GM21786 (cell line): Measurements from ENCODE around the gene DOCK9.

Experiments
- ATAC-seq: cut with Tn5 transposase; IDR thresholded peaks from one replicate; pipeline ENCODE4 v1.9.1; 2021; ENCODE audit not compliant: unreplicated experiment

Gene DOCK9

DNA sequence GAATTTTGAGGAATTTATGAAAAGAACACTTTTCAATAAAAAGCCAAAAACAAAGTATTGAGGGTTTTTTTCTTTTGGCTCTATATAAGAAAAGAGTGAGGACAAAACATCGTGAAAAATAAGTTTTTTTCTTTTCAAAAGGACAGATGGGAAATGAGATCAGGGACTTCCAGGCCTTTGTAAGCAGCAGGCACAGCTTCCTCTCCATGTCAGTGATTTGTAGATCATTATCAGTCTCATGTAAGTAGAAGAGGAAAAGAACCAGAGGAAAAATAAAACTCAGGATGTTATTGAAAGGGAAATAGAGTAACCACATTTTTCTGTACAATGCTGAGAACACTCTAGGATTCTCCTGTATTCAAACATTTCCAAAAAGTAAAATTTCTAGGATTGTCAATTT, 29.9 kb downstream of the DOCK9 start:
- no peak for ATAC-seq

DNA sequence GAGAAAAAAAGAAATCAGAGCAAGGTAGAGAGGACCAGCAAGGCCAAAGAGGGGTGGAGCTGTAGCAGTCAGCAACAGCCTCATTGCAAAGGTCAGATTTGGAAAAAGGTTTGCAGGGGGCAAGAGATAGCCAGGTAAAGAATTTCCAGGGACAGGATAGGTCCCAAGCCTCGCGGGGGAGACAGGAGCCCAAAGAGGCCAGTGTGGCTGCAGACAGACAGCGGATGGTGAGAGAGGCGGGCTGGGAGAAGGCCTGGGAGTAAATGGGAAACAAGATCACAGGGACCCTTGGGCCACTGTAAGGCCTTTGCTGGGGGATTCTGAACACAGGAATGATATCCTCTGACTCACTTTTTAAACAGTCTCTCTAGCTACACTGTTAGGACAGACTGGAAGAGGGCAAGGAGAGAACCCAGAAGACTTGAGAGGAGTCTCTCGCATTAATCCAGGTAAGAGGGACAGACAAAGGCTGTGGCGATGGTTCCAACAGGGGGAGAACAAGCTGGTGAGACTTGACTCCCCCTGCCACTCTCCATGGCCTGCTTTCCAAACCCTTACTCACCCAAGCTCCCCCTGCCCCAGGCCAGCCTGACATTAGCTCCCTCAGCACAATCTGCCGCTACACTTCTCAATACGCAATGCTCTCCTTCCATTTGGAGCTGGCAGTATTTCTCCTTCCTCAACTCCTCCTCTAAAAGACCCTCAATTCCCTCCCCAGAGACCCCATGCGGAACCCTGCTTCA, 31.8 kb downstream of the DOCK9 start:
- ATAC-seq: no peak

DNA sequence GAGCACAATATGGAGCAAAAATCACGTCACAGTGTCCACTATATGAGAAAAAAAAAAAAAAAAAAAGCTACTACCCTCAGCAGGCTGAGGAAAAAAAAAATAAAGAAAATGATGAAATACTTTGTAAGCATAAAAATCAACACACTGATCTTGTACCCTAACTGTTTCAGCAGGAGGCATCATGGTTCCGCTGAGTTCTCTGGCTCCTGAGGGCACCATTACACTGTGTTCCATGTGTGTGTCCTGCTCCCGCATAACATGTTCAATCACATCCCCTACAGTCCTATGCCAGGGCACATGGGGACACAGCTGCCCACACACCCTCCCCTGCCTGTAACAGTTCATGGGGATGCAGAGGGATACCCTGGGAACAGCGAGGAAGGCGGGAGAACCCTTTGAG, 33.5 kb downstream of the DOCK9 start:
- ATAC-seq: no peak

DNA sequence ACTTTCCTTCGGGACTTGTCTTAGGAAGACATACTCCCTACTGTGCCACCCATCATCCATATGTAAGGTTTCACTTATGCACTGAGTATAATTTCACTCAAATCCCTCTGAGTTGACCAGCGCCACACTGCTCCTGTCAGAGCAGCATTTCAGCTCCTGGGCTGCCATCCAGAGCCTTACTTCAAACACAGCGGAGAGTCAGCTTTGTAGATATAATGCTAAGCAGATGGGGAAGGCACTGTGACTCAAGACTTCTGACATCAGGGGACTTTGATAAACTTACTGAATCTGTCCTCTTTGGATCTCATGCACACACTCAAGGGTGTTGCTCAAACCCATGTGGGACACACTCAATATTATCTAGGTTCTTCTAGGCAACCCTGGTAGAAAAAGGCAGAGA, 34.9 kb downstream of the DOCK9 start:
- no peak for ATAC-seq

DNA sequence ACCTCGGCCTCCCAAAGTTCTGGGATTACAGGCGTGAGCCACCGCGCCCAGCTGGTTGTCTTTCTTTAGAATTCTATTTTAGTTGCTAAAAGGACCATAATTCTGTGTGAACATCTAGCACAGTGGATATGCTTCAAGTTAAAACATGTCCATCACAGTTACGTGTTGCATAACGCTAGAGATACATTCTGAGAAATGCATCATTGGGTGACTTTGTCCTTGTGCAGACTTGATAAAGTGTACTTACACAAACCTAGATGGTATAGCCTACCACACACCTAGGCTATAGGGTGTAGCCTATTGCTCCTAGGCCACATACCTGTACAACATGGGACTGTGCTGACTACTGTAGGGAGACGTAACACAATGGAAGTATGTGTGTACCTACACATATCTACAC, 35.4 kb downstream of the DOCK9 start:
- ATAC-seq: no peak

DNA sequence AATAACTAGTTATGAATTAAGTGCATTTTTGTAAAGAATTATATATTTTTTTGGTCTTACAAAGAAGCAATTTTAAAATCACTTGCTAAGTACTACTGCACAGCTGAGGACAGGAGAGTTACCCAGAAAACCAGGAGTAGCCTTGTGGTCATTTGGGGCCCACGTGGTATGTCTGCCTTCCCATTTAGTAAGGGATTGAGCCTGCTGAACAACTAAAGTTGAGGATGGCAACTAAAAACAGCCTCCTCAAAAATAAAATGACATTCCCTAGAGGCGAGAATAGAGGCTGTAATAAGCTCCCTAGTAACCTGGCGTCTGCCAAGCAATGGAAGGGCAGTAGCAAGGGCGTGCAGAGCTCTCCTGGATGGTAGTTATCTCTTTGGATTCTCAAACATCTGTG, 36.3 kb downstream of the DOCK9 start:
- ATAC-seq: no peak

DNA sequence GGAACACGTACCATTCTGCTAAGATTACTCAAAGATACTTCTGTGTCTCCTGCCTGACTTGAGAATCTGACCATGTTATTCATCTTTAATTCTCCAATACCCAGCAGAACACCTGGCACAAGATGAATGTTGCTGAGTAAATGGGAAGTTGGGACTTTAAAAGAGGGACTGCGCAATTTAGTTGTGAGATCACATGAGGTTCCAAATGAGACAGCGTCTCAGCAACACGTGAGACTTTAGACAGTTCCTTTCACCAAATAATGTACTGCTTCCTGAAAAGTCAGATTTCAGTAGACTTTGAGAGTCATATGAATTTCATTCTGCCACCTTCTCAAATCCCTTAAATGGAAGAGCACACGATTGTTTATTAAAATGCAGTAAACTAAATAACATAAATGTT, 36.7 kb downstream of the DOCK9 start:
- ATAC-seq: no peak

DNA sequence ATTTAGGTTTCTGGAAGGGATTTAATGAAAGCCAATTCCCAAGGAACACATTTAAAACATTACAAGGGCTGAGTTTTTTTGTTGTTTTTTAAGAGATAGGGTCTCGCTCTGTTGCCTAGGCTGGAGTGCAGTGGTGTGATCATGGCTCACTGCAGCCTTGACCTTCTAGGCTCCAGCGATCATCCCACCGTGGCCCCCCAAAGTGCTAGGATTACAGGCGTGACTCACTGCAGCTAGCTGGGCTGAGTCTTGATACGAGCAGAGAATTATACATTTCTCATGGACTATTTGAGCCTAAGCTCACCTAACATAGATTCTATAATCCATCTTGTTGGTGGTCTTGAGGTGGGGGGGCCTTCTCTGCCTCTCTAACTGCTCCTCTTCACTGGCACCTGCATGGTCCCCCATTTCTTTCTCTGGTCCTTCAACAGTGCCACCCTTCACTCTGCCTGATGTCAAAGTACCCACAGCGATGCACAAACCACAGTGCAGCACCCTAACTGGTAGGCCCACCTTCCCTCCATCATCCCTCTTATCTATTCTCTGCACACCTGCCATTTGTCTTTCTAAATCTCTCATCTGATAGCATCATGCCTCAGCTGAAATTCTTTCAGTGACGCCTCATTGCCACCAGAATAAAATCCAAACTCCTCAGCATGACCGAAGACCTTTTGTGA, 37.4 kb downstream of the DOCK9 start:
- ATAC-seq: no peak

DNA sequence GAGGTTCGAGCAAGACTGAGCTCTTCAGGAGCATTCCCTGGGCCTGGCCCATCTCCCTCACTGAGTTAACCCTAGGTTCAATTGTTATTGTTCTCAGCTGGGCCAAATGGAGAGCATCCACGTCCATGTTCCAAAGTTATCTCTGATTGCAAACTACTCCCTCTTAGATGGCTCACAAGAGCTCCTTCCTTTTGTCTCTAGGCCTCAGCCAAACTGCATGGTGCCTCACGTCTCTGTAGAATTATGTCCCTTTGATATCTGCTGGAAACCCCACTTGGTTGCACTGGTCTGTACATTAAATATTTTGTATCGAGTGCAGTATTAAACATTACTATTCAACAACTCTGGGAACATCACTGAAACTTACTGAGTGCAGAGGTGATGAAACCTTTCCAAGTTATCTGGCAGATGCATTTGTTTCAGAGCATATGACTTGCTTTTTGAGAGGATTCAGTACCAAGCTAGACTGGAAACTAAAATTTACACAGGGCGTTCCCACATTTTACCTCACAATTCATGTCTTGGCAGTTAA, 38.1 kb downstream of the DOCK9 start:
- ATAC-seq: no peak

DNA sequence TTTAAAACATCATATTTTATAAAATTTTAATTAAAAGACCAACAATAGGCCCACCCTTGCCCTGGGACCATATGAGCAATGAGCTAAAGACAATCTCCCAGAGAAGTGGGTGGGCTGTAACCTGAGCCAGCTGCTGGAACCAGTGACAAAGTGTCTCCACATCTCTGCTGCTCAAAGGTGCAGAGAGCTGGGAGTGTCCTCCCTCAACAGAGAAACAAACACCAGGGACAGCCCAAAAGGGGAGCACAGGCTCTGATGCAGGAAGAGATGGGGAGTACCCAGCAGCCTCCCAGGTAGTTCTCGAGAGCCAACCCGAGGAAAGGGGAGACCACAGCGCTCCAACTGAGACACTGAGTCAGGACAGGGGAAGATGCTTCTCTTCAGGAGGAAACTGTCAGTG, 39.1 kb downstream of the DOCK9 start:
- ATAC-seq: no peak

DNA sequence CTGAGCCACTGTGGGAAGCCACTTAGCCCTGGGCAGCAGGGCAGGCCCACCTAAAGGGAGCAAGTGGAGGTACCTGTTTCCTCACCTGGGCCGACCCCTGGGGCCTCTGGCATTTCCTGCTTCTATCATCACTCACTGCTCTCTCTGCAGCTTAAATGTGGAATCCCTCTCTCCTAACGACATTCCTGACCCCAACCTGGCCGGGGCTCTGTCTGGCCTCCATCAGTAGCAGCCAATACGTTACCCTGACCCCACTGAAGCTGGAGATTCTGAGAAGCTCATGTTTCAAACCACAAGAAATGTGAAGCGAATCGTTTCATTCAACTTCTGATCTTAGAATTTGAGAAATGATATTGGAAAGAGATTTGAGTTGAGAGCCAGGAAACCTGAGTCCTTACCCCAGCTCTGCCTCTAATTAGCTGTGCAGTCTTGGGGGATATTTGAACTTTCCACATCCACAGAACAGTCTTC, 39.9 kb downstream of the DOCK9 start:
- no peak for ATAC-seq

DNA sequence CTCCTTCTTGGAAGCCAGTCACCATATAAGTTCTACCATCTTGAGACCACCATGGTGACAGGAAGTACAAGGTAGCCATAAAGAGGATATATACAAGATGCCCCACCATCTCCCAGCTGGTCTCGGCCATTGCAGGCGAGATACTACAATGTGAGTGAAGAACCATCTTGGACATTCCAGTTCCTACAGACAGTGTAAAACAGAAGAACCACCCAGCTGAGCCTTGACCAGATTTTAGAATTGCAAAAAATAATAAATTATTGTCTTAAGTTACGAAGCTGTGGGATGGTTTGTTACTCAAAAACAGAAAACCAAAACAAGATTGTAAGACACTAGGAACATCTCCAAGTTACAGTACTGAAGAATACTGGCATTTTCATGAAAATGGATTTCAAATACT, 43.6 kb downstream of the DOCK9 start:
- ATAC-seq: no peak

DNA sequence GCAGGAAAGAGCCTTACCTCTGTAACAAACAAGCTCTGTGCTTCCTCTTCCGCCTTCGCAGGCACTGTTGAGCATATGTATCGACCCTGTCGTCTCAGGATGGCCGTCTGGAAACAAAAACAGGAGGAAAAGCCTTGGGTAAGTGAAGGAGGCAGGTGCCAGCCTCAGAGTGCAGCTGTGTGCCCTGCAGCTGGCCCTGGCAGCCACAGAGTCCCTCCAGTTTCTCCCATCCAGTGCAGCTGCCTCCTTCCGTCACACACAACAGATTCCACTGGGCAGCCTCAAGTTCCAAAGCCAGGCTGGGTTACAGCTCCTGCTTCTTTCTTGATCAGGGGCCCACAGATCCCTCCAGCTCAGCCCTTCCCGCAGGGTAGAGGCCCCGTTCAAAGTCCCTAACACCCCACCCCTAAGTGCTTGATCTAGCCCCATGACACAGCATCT, 47.7 kb downstream of the DOCK9 start:
- ATAC-seq: no peak

DNA sequence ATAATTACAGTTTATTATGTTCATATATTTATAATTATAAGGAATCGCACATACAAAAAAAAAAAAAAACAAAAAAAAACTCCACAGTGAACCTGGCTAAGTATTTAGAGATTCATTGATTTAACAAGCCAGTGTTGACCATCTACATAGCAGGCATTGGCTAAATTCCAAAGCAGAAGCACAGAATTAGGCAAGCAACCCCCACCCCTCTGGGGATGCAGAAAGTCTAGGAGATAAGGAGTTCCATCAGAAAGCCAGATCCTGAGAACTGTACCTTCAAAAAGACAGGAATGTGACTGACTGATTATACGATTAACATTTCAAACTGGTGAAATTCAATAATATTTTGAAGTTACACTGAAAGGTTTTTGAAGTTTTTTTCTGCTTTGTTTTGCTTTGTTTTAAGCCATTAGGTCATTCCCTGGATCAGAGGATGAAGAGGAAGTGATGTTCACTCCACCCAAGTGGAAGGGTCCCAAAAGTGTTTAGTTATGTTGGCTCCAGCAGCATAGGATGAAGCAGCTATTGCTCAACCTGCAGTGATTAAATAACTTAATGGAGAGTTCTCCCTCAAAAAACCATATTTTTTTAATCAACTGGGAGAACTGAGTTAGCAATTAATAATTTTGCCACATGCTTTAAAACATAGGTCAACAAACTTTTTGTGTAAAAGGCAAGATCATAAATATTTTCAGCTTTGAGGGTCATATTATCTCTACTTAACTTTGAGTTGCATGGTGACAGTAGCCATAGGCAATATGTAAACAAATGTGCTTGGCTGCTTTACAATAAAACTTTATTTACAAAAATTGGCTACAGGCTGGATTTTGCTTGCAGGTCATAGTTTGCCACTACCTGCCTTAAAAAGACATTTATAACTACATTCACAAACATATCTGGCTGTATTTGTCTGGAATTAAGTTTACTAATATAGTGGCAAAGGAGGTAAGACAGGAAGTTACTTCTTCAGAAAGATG, 49.6 kb downstream of the DOCK9 start:
- no peak for ATAC-seq

DNA sequence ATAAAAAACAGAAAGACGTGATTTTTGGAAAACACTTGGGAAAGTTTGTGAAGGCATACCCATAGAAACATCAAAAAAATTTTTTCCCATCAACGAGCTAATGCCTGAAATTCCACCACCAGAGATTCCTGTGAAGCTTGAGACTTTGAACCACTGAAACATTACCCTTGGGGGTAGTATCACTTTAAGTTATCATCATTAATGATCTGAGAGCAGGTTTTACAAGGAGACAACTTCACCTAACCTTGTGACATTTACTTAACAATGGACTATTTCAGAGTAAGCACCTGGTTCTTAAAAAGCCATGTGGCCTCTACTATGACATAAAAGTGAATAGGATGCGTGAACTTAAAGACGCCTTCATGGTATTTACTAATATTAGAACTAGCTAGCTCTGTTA, 51.9 kb downstream of the DOCK9 start:
- ATAC-seq: no peak

DNA sequence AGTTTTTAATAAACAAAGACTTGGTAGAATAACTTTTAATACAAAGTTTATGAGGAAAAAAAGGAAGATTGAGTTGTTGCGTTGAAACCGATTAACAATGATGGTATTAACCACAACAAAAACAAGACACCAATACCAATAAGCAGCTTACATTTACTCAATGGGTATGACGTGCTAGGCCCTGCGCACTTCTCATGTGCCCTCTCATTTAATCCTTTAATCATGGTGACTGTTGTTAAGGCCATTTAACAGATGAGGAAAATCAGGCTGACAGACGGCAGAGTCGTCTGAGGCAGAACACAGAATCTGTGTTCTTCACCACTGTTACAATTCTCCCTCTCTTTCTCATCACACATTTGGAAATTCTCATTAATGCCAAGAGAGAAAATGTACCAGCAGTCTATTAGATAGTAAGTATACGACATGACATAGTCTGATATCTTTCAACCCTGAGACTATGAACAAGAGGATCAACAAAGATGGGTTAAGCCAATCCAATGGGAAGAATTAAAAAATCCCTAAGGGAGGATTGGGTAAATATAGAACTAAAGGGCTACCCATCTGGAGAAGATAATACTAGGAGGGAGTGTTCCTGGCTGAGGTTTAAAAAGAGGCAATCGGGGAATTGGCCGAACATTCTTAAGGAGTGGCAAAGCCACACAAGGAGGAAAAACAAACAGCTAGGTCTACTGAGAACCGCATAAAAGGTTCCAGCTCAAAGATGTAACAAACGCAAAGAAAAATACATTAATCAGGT, 54.0 kb downstream of the DOCK9 start:
- no peak for ATAC-seq

DNA sequence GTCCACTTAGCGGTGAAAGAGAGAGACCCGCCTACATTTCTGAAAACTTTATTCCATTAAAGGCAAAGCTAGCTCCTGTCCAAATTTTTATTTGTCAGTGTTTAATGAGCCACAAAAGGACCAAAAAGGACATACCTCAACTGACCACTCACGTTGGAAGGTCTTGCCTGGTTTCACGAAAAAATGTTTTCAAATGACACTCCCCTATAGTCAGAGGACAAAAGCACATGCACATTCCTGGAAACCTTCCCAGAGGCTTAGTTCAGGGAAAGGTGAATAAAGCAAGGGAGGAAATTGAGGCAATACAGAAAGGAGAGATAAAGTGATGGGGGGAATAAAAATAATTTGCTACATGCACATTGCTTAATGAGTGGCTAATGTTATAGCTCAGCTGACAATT, 55.6 kb downstream of the DOCK9 start:
- no peak for ATAC-seq

DNA sequence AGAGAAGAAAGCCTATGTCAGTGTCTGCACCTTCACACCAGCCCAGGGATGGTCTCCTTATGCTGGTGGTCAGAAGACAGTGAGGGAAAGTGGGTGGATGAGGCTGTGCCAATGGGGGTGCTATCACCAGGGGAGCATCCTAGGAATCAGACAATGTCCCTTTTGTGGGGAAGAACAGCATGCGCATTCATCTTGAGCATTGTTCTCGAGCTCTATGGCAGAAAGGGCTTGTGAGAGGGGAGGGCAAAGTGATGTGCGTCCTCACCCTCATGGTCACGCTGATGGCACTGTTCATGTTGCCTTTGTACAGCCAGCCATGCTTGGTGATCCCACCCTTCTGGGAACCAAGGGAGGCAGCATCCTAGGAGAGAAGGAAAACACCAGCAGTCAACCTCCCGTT, 56.1 kb downstream of the DOCK9 start:
- ATAC-seq: no peak

DNA sequence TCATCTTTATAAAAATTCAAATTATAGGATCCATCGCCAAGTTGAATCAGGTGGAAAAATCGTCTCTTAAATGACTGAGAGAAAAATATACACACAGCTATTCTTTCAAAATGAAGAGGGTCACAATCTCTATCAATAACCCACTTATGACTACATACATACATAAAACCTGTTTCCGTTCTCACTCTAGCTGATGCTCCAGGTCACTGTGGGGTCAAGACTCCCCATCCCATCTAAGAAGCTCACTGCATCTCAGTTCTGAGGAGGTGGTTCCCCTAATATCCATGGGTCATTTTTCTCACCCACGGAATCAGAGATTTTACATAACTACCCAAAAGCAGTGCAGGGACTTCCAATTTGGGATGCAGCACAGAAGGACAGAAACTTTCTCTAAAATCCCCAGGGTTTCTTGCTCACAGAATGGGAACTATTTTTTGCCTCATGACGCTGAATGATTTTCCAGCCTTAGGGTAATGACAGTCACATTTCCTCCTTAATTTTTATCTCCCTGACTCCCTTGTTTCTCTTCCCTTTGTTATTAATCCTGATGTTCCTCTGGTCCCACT, 56.8 kb downstream of the DOCK9 start:
- ATAC-seq: no peak

DNA sequence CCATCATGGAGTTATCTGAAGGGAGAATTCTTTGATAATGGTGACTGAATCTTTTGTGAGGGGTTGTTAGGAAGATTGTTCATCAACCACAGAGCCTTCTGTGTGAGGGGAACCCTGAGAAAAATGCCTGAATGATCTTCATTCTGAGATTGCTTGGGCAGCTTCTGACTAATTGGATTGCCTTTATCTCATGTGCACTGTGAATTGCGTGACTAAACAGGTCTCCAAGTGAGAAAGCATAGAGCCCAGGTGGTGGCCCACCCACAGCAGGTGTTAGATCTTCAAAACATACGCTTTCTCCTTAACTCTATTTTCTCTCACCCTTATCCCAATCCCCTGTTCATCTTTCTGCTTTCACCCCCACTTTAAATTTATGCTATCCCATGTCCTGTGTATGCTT, 58.3 kb downstream of the DOCK9 start:
- ATAC-seq: no peak
